G401 (cell line): ENCODE results near the gene BEND3. TPM values are rescaled to one million over a fixed set of nuclear protein-coding genes. Genes with fewer than 3 reads are reported as not detected.
"Not testable (repeated sequence)": the region's sequence is repeated elsewhere in the genome, so short reads cannot be mapped to it uniquely, and the experiment has no call there.

Experiments
- DNase-seq: peaks from one replicate; pipeline ENCODE4 v3.0.0-alpha.2; 2015; ENCODE audit warnings: low spot score
- in situ Hi-C: cut with HindIII; loops from 2 replicates; pipeline ENCODE4 v1.10.0; 2016; ENCODE audit warnings: low sequenced_read_pairs, mixed read lengths
- total RNA-seq: library from RNA; depleted of rRNA; stranded (reverse); fragments of >200 nt; shearing (Covaris generic); gene quantifications from 2 replicates; pipeline ENCODE4 v1.2.3, GENCODE V29; 2014; rRNA removed

The BEND3 gene
- total RNA-seq, result 4.7 and 6.9 TPM in 2 replicates

GRCh38 chr6:107114926-107115694 is at the start of gene BEND3:
Gene BEND3 (minus strand): TSS chr6:107115515. CDS start chr6:107099285, 16,230 bp downstream.
- peak; percentile 33 for DNase-seq
- in situ Hi-C loops, result no loop called here

GRCh38 chr6:107164299-107164698 is 49.0 kb upstream of the BEND3 start:
- in situ Hi-C loops, result not testable (repeated sequence)

GRCh38 chr6:107161521-107161920 is 46.2 kb upstream of the BEND3 start:
- no peak for DNase-seq
- in situ Hi-C loops, result no loop called here

More at GRCh38 chr6:107164299-107164698, 49.0 kb upstream of the BEND3 start:
- not testable (repeated sequence) for DNase-seq

- in situ Hi-C loops, result no loop called here
- DNase-seq, result no peak
These were observed 41.3 kb upstream of the BEND3 start for GRCh38 chr6:107156617-107157016.

GRCh38 chr6:107154801-107155160 is 39.5 kb upstream of the BEND3 start:
- in situ Hi-C loops, result no loop called here
- no peak for DNase-seq

GRCh38 chr6:107154131-107154800 is 39.0 kb upstream of the BEND3 start:
- DNase-seq, result peak; percentile 83
- in situ Hi-C loops, result no loop called here

- in situ Hi-C loops, result no loop called here
- DNase-seq, result no peak
These were observed 37.5 kb upstream of the BEND3 start for GRCh38 chr6:107152638-107153430.

GRCh38 chr6:107144666-107145065 is 29.4 kb upstream of the BEND3 start:
- in situ Hi-C loops, result no loop called here
- no peak for DNase-seq

GRCh38 chr6:107144014-107144413 is 28.7 kb upstream of the BEND3 start:
- in situ Hi-C loops, result no loop called here
- no peak for DNase-seq

- in situ Hi-C loops, result no loop called here
These were observed 25.3 kb upstream of the BEND3 start for GRCh38 chr6:107140581-107140980.

GRCh38 chr6:107136324-107136723 is 21.0 kb upstream of the BEND3 start:
- DNase-seq, in situ Hi-C loops: not testable (repeated sequence)

More at GRCh38 chr6:107140581-107140980, 25.3 kb upstream of the BEND3 start:
- no peak for DNase-seq

GRCh38 chr6:107135048-107135680 is 19.8 kb upstream of the BEND3 start:
- in situ Hi-C loops, DNase-seq: not testable (repeated sequence)

- in situ Hi-C loops, result no loop called here
- DNase-seq, result peak; percentile 25
These were observed 17.1 kb upstream of the BEND3 start for GRCh38 chr6:107132330-107132954.

- peak; percentile 96 for DNase-seq
- in situ Hi-C loops, result no loop called here
These were observed 14.1 kb upstream of the BEND3 start for GRCh38 chr6:107129370-107129925.

GRCh38 chr6:107128577-107128976 is 13.3 kb upstream of the BEND3 start:
- DNase-seq, result no peak
- in situ Hi-C loops, result no loop called here

- in situ Hi-C loops, result no loop called here
- no peak for DNase-seq
These were observed 12.9 kb upstream of the BEND3 start for GRCh38 chr6:107128175-107128574.

GRCh38 chr6:107125771-107126170 is 10.5 kb upstream of the BEND3 start:
- in situ Hi-C loops, result no loop called here
- DNase-seq, result no peak

- DNase-seq, result no peak
- in situ Hi-C loops, result no loop called here
These were observed 9.6 kb upstream of the BEND3 start for GRCh38 chr6:107124934-107125348.

- in situ Hi-C loops, result no loop called here
- DNase-seq, result no peak
These were observed 8.2 kb upstream of the BEND3 start for GRCh38 chr6:107123501-107123900.
